Esophagus squamous epithelium (tissue), 4 donors: ENCODE measurements around the gene TTC36.

Experiments
- CTCF ChIP-seq, 6 experiments: fragments of 450-650 bp in 4 of 6; fragments of 200-600 bp in 2 of 6; sonication (generic) in 2 of 6; IDR thresholded peaks; one replicate each; pipeline ENCODE4 v1.5.1; 2016 to 2019; ENCODE audit warnings: antibody characterized with exemption in 6 of 6, mild to moderate bottlenecking in 4 of 6, moderate library complexity in 4 of 6
- POLR2A ChIP-seq, 4 donors: fragments of 450-650 bp; IDR thresholded peaks; one replicate each; pipeline ENCODE4 v1.6.1; 2017; ENCODE audit warnings: antibody characterized with exemption in 4 of 4, mild to moderate bottlenecking in 4 of 4, moderate library complexity in 3 of 4

- no peak for TF ChIP-seq CTCF (IDR thresholded peaks at IDR 0.05)
- no peak for TF ChIP-seq POLR2A (IDR thresholded peaks at IDR 0.05)
Observed at GRCh38 chr11:118503216-118503615, 24.1 kb upstream of the TTC36 start.
